Sigmoid colon (tissue), 4 donors: ENCODE measurements around the gene C6orf141.

ENCODE experiments used
- POLR2A ChIP-seq, 2 donors: fragments of 450-650 bp; IDR thresholded peaks; one replicate each; pipeline ENCODE4 v1.6.1; 2016; ENCODE audit warnings: antibody characterized with exemption in 2 of 2, mild to moderate bottlenecking in 2 of 2, moderate library complexity in 2 of 2
- POLR2AphosphoS5 ChIP-seq, 4 donors: sonication (generic); formaldehyde crosslinking; IDR thresholded peaks; one replicate each; pipeline ENCODE4 v1.6.1; 2017; ENCODE audit warnings: antibody characterized with exemption in 4 of 4
- TF ChIP-seq, protein P1 (sequence below), 4 experiments: fragments of 450-650 bp in 3 of 4; fragments of 200-600 bp in 1 of 4; IDR thresholded peaks; one replicate each; pipeline ENCODE4 v1.5.1; 2016 to 2019; ENCODE audit warnings: antibody characterized with exemption in 4 of 4, mild to moderate bottlenecking in 3 of 4, moderate library complexity in 2 of 4

DNA sequence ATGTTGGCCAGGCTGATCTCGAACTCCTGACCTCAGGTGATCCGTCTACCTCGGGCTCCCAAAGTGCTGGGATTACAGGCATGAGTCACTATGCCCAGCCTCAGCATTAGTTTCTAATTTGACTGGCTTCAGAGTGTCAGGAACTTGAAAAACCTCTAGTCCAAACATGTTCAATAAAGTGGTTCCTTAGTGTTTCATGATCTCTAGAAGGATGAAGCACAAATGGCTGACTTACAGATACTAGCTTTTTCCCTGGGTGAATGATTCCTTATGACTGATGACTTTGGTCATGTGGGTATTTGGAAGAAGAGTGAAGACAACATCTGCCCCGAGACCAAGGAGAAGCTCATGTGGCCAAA, 34.3 kb upstream of the C6orf141 start:
- TF ChIP-seq, protein P1, sequence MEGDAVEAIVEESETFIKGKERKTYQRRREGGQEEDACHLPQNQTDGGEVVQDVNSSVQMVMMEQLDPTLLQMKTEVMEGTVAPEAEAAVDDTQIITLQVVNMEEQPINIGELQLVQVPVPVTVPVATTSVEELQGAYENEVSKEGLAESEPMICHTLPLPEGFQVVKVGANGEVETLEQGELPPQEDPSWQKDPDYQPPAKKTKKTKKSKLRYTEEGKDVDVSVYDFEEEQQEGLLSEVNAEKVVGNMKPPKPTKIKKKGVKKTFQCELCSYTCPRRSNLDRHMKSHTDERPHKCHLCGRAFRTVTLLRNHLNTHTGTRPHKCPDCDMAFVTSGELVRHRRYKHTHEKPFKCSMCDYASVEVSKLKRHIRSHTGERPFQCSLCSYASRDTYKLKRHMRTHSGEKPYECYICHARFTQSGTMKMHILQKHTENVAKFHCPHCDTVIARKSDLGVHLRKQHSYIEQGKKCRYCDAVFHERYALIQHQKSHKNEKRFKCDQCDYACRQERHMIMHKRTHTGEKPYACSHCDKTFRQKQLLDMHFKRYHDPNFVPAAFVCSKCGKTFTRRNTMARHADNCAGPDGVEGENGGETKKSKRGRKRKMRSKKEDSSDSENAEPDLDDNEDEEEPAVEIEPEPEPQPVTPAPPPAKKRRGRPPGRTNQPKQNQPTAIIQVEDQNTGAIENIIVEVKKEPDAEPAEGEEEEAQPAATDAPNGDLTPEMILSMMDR (IDR thresholded peaks at IDR 0.05), result no peak
- TF ChIP-seq POLR2AphosphoS5 (IDR thresholded peaks at IDR 0.05), result no peak
- TF ChIP-seq POLR2A (IDR thresholded peaks at IDR 0.05), result no peak
